ENCODE measurements around the gene MPST.

The MPST gene

GRCh38 chr22:37046589-37046988, 27.0 kb downstream of the MPST start:
- DNase-seq: no peak

GRCh38 chr22:37047006-37047405, 27.5 kb downstream of the MPST start:
- no peak for DNase-seq

- no peak for DNase-seq
These were observed 28.6 kb downstream of the MPST start for GRCh38 chr22:37048133-37048532.

DNA sequence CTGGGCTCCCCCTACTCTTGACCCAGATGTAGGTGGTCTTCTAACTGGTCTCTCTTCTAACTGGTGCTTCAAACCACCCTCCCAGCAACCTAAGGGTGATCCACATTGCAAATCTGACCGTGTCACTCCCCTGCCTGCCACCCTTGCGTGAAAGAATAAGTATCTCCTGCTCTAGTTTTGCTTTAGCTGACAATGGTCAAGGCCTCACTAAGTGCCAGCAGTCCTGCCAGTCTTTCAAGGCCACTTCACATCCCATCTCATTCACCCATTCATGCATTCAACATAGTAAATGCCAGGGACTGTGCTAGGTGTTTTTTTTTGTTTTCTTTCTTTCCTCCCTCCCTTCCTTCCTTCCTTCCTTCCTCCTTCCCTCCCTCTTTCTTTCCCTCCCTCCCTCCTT, 29.7 kb downstream of the MPST start:
- no peak for DNase-seq

- no peak for DNase-seq
These were observed 31.4 kb downstream of the MPST start for GRCh38 chr22:37050913-37051312.

- peak; percentile 75 to 76 for DNase-seq
These were observed 32.1 kb downstream of the MPST start, which contains the start of gene KCTD17 for GRCh38 chr22:37051391-37052385. Gene KCTD17, plus strand, starts transcription at chr22:37051742. Its CDS starts 19 bp downstream, at chr22:37051761.

DNA sequence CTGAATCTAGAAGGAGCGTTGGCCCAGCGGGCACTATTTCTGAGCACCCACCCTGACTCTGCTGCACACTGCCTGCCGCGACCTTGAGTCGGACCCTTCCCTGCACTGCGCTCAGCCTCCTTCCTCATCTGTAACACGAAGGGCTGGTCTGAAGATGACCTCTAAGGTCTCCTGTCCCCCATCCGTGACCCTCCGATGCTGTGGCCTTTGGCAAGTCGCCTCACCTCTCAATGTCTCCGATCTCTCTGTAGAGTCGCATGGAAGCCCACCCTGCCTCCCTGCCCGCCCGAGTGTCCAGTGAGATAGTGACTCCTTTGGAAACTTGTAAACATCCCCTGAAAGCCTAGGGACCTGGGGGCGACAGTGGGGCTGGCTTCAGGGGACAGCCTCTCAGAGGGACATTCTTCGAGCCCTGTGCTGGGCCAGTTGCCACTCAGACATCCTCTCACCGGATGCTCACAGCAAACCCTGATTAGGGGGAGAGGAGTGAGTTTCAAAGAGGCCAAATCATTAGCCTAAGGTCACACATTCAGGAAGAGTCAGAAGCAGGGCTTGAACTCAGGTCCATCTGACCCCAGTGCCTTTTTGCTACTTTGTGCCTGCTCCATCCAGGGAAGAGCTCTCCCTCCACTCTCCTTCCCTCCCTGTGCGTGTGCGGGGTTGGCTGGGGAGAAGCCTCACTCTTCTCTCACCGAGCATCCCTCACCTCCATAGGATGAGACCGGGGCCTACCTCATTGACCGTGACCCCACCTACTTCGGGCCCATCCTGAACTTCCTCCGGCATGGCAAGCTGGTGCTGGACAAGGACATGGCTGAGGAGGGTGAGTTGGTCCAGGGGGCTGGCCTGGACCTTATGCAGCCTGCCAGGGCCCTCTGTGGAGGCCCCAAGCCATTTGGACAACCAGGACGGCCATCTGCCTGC, 33.1 kb downstream of the MPST start:
- no peak for DNase-seq

DNA sequence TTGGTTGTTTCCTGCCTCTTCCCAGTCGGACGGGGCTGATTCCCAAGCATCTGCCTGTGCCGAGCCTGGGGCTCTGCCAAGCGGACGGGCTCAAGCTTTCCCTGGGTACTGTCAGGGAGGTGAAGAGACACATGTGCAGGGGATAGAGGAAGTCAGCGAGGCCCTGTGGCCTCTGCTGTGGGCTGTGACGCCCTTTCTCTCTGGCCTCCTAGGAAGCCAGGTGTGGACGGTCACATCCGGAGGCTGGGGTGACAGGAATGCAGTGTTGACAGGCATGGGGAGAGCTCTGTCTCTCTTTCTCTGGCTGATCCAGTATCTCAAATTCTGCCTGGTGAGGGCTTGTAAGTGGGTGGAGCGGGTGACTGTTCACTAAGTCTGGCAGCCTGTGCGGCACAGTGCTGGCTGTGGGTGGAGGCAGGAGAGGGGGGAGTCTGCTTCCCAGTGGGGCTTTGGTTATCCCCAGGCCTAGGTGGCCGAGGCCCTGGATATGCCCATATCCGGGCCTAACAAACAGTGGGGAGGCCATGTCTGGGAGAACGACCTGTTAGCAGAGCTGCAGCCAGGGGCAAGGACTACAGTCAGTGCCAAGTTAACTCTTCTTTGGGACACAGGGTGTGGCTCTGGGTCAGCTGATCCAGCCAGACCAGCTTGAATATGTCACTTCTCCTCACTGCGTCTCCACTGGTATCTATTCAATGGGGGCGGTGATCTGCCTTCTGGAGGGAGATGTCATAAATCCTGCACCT, 33.9 kb downstream of the MPST start:
- no peak for DNase-seq

- no peak for DNase-seq
These were observed 34.5 kb downstream of the MPST start for GRCh38 chr22:37054056-37054395.

- no peak for DNase-seq
These were observed 35.2 kb downstream of the MPST start for GRCh38 chr22:37054600-37055365.

- no peak for DNase-seq
These were observed 36.7 kb downstream of the MPST start for GRCh38 chr22:37056246-37056645.

- DNase-seq: no peak
These were observed 37.7 kb downstream of the MPST start for GRCh38 chr22:37057226-37057625.

DNA sequence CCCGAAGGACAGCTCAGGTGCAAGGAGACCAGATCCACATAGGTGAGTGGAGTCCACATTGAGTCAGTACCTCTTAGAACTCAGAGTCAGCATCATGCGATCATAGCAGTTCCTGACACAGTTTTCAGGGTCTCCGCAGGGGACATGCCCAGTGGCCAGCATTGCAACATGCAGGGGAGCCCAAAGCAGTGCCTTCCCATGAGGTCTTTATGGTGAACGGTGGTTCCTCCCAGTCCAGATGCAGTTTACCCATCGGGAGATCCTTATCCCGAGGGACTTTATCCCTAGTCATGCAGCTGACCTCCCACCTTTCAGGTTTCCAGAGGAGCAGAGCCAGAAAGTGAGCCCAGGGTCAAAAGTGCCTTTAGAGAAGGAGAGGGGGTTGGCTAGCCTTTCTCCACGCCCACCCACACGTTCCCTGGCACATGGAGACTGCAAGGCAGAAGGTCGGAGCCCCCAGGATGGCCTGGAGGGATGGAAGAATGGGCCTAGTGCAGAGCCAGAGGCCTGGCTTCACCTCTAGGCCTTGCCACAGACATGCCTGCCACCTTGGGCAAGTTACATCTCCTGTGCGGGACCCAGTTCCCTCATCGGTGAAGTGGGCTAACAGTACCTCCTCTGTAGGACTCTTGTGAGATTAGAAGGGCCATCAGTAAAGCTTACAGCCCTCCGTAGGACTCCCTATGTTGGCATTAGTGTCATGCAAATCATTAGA, 38.4 kb downstream of the MPST start:
- no peak for DNase-seq

GRCh38 chr22:37058917-37059701, 39.6 kb downstream of the MPST start:
- DNase-seq: no peak

- no peak for DNase-seq
These were observed 40.4 kb downstream of the MPST start for GRCh38 chr22:37059876-37060449.

- DNase-seq: no peak
These were observed 41.5 kb downstream of the MPST start for GRCh38 chr22:37060801-37061610.

- no peak for DNase-seq
These were observed 42.3 kb downstream of the MPST start for GRCh38 chr22:37061611-37062375.

DNA sequence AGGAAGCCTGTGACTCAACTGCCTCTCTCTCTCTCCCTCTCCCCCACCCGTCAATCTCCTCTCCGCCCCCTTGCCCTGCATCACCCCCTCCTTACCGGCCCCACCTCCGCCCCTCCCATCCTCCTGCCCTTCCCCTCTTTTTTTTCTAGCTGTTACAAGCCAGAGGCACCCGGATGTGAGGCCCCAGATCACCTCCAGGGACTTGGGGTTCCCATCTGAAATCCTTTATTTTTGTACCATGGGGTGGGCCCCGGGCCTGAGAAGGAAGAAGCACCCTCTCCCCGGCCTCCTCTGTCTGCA, 42.8 kb downstream of the MPST start:
- DNase-seq: no peak

Measured in CD4-positive, alpha-beta T cell treated with Interleukin-4 for 1 hour (primary cell).